ENCODE data around the gene MFN2. TPM values are rescaled to one million over a fixed set of nuclear protein-coding genes. Genes with fewer than 3 reads are reported as not detected.

Gene MFN2
- total RNA-seq, 4 donors from 2014 or later: 80.0 to 131 (median 111) TPM

- Histone ChIP-seq H3K27me3 (no peaks in the 10 kb centered on the region), H3K4me3 (replicated peaks in 1 of 3) (no peak overlapping the region), H3K9me3 (no peaks in the 10 kb centered on the region), H3K36me3 (peaks cover 79 to 90% of the 10 kb centered on the region in 2 donors), H3K4me1 (peaks cover 14 to 30% of the 10 kb centered on the region in 2 donors), H3K27ac (peak overlapping the region; percentile 21 to 95 (median 48))
- intact Hi-C loops (cut with DNase I): no loop called here
- WGBS, 2 donors: 73 to 85% methylated on average over 13 to 14 of the region's 14 CpGs
- peak in 3 of 6 experiments; percentile 7 to 43 (median 20) for TF ChIP-seq CTCF (IDR thresholded peaks at IDR 0.05)
- TF ChIP-seq POLR2A (IDR thresholded peaks at IDR 0.05): no peak
- DNase-seq: peak in 1 of 2 donors; percentile 38
These were observed 21.1 kb downstream of the MFN2 start for GRCh38 chr1:12001249-12001917.

- Histone ChIP-seq H3K36me3 (peaks cover 81 to 90% of the 10 kb centered on the region in 2 donors), H3K9me3 (no peaks in the 10 kb centered on the region), H3K4me3 (replicated peaks in 1 of 3) (no peak overlapping the region), H3K27ac (peak overlapping the region; percentile 21 to 95 (median 48)), H3K4me1 (peaks cover 14 to 37% of the 10 kb centered on the region in 2 donors), H3K27me3 (no peaks in the 10 kb centered on the region)
- peak; percentile 71 to 84 for DNase-seq
- TF ChIP-seq POLR2A (IDR thresholded peaks at IDR 0.05) (peak in 1 of 2 donors; percentile 34), CTCF (IDR thresholded peaks at IDR 0.05) (no peak)
- WGBS, 2 donors: 82 to 86% methylated on average over 6 to 8 of the region's 10 CpGs
- intact Hi-C loops (cut with DNase I): no loop called here
These were observed 21.8 kb downstream of the MFN2 start for GRCh38 chr1:12001996-12002493.

- no peak for TF ChIP-seq CTCF (IDR thresholded peaks at IDR 0.05)
- no peak for TF ChIP-seq POLR2A (IDR thresholded peaks at IDR 0.05)
- H3K27ac ChIP-seq: peak overlapping the region in 1 of 3 donors; percentile 95
- no peak for DNase-seq
- peaks cover 73 to 81% of the 10 kb centered on the region in 2 donors for H3K36me3 ChIP-seq
- no peaks in the 10 kb centered on the region for H3K27me3 ChIP-seq
- peaks cover 14 to 50% of the 10 kb centered on the region in 2 donors for H3K4me1 ChIP-seq
- H3K9me3 ChIP-seq: no peaks in the 10 kb centered on the region
- no peak overlapping the region for H3K4me3 ChIP-seq (replicated peaks in 1 of 3)
- WGBS, 2 donors: 93 to 96% methylated on average over 12 of the region's 12 CpGs
- intact Hi-C loops (cut with DNase I): no loop called here
These were observed 23.5 kb downstream of the MFN2 start for GRCh38 chr1:12003762-12004161.

GRCh38 chr1:12005488-12006166 is 25.4 kb downstream of the MFN2 start:
- H3K27ac ChIP-seq: peak overlapping the region; percentile 56 to 95 (median 70)
- WGBS, 2 donors: 87% methylated on average over 7 of the region's 9 CpGs
- TF ChIP-seq CTCF (IDR thresholded peaks at IDR 0.05) (no peak), POLR2A (IDR thresholded peaks at IDR 0.05) (no peak)
- intact Hi-C loops (cut with DNase I): no loop called here
- peaks cover 73 to 79% of the 10 kb centered on the region in 2 donors for H3K36me3 ChIP-seq
- peaks cover 14 to 50% of the 10 kb centered on the region in 2 donors for H3K4me1 ChIP-seq
- DNase-seq: peak in 1 of 2 donors; percentile 10
- H3K9me3 ChIP-seq: no peaks in the 10 kb centered on the region
- H3K4me3 ChIP-seq (replicated peaks in 1 of 3): no peak overlapping the region
- H3K27me3 ChIP-seq: no peaks in the 10 kb centered on the region
